ENCODE results near the gene MIGA2.
"Not testable (repeated sequence)": the region's sequence is repeated elsewhere in the genome, so short reads cannot be mapped to it uniquely, and the experiment has no call there.

MIGA2 gene

DNA sequence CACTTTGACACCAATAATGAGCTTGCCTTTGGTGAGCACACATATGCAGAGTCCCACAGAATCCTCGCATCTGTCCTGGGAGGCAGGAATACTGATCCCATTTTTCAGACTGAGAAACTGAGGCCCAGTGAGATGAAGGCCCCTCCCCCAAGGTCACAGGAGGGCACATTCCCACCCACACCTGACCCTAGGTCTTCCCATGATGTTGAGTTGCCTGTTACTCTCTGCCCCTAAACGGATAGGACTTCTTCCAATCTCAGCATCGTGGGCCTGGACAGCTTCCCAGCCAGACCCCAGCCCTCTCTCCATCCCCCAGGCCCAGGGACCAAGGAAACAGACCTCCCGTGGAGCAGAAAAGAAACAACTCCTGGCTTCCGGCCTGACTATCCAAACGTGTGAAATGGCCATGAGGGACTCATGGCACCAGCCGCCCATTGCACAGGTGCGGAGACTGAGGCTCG lies 9.2 kb upstream of the MIGA2 start:
- Histone ChIP-seq H3K4me3 (ENCODE audit: low read depth, low read length) (peak overlapping the region; percentile 84), H3K27me3 (ENCODE audit: control insufficient read depth, insufficient read depth, low read length) (no peaks in the 10 kb centered on the region), H3K9me3 (ENCODE audit: control insufficient read depth, insufficient read depth, low read depth, low read length) (no peaks in the 10 kb centered on the region), H3K9ac (ENCODE audit: low read length) (peak overlapping the region; percentile 77), H3K36me3 (ENCODE audit: control insufficient read depth, insufficient read depth, low read length) (no peaks in the 10 kb centered on the region), H3K4me1 (ENCODE audit: control insufficient read depth, insufficient read depth, low read length) (peaks cover 34% of the 10 kb centered on the region), H3K27ac (ENCODE audit: low read depth, low read length) (no peak overlapping the region; the same call in 1 of the 2 replicates)

DNA sequence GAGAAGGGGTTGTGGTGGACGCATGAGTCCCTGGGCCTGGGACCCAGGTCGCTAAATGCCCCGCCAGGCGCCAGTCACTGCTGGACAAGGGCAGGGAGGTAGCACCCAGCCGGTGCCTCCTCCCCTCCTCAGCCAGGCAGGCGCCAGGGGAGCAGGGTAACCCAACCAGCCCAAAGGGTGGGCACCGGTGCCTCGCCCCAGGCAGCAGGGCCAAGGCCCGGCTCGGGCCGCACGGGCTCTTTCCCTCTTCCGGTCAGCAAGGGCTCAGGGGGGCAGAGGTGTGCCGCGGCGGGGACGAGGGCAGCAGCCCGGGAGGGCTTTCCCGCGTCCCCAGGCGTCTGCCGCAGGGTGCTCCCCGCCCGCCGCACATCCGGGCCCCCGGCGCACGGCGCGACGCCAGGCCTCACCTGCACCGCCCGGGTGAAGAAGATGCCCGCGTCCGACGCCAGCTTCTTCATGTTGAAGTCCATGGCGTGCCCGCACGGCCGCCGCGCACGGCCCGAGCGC lies 8.7 kb upstream of the MIGA2 start:
- H3K4me3 ChIP-seq (ENCODE audit: low read depth, low read length): peak overlapping the region; percentile 84
- H3K36me3 ChIP-seq (ENCODE audit: control insufficient read depth, insufficient read depth, low read length): no peaks in the 10 kb centered on the region
- H3K9ac ChIP-seq (ENCODE audit: low read length): peak overlapping the region; percentile 77
- no peak overlapping the region; the same call in 1 of the 2 replicates for H3K27ac ChIP-seq (ENCODE audit: low read depth, low read length)
- H3K27me3 ChIP-seq (ENCODE audit: control insufficient read depth, insufficient read depth, low read length): no peaks in the 10 kb centered on the region
- peaks cover 31% of the 10 kb centered on the region for H3K4me1 ChIP-seq (ENCODE audit: control insufficient read depth, insufficient read depth, low read length)
- H3K9me3 ChIP-seq (ENCODE audit: control insufficient read depth, insufficient read depth, low read depth, low read length): no peaks in the 10 kb centered on the region

DNA sequence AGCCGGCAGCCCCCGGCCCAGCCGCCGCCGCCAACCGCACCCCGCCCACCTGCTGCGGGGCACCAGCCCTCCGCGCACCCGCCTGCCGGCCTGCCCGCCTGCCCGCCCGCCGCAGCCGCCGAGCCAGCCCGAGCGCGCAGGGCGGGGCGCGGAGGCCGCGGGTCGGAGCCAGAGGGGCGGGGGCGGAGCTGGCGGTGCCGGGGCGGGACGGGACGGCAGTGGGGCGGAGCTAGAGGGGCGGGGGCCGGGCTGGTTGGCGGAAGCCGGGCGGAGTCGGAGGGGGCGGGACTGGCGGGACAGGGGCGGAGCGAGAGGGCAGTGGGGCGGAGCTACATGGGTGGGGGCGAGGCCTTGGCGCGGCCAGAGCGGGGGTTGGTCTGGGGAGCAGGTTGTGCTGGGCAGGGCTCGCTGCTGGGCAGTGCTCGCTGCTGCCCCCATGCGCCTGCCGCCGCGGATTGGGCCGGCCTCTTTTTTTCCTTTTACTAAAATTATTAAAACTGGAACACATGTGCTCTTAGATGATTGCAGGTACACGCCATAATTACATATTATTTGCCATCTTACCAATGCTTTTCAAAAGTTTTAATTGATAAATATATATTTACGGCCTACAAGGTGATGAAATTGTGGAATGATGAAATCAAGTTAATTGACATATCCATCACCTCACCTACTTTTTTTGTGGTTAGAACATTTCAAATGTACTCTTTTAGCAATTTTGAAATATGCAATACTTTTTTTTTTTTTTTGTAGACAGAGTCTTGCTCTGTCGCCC lies 8.0 kb upstream of the MIGA2 start, which contains the start of gene SH3GLB2:
TSS of gene SH3GLB2 (minus strand) at position 140 of the 775 bp plus-strand sequence. CDS start 177 bp downstream, outside the sequence.
- Histone ChIP-seq H3K4me1 (ENCODE audit: control insufficient read depth, insufficient read depth, low read length) (peaks cover 24% of the 10 kb centered on the region), H3K27me3 (ENCODE audit: control insufficient read depth, insufficient read depth, low read length) (no peaks in the 10 kb centered on the region), H3K4me3 (ENCODE audit: low read depth, low read length) (peak within 1 kb of the TSS; percentile 84), H3K9ac (ENCODE audit: low read length) (peak within 1 kb of the TSS; percentile 77), H3K36me3 (ENCODE audit: control insufficient read depth, insufficient read depth, low read length) (no peaks in the 10 kb centered on the region), H3K9me3 (ENCODE audit: control insufficient read depth, insufficient read depth, low read depth, low read length) (no peaks in the 10 kb centered on the region), H3K27ac (ENCODE audit: low read depth, low read length) (no peak within 1 kb of the TSS; the same call in 1 of the 2 replicates)

DNA sequence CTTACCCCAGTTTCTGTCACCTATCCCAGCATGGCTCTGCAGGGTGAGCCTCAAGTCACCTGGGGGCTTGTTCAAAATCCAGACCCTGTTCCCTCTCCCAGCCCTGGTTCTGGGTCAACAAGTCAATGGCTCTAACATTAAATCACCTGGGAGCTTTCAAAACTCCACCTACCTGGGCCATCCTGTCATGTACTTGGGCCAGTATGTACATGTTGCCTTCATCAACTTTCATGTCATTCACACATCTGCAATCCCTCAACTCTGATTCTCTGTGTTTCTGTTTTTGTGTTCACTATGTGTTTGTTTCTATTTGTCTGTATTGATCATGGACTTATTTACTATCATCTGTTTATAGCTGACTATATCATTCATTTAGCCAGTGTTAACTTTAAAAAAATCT lies 6.2 kb upstream of the MIGA2 start:
- H3K4me3 ChIP-seq (ENCODE audit: low read depth, low read length): no peak overlapping the region
- H3K9me3 ChIP-seq (ENCODE audit: control insufficient read depth, insufficient read depth, low read depth, low read length): no peaks in the 10 kb centered on the region
- H3K9ac ChIP-seq (ENCODE audit: low read length): no peak overlapping the region
- no peaks in the 10 kb centered on the region for H3K27me3 ChIP-seq (ENCODE audit: control insufficient read depth, insufficient read depth, low read length)
- H3K4me1 ChIP-seq (ENCODE audit: control insufficient read depth, insufficient read depth, low read length): peaks cover 18% of the 10 kb centered on the region
- H3K36me3 ChIP-seq (ENCODE audit: control insufficient read depth, insufficient read depth, low read length): no peaks in the 10 kb centered on the region
- H3K27ac ChIP-seq (ENCODE audit: low read depth, low read length): no peak overlapping the region

DNA sequence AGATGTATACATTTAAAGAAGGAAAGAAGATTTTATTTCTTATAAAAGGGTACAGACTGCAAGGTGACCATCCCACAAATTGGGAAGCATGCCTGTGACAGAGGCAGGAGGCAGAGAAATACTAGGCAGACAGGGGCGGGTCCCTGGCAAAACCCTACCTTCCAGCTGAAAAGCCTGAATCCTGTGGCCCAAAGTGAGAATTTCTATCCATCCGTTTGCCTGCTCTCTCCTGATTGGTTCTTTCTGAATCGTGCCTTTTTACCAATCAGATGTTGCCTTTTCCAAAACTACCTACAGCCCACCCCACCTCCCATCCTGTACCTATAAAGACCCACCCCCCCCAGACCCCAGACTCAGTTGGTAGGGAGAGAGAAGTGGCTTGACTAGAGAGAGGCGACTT lies 4.9 kb upstream of the MIGA2 start:
- Histone ChIP-seq H3K4me3 (ENCODE audit: low read depth, low read length) (no peak overlapping the region), H3K4me1 (ENCODE audit: control insufficient read depth, insufficient read depth, low read length) (peaks cover 15% of the 10 kb centered on the region), H3K27ac (ENCODE audit: low read depth, low read length) (no peak overlapping the region), H3K9me3 (ENCODE audit: control insufficient read depth, insufficient read depth, low read depth, low read length) (no peaks in the 10 kb centered on the region), H3K27me3 (ENCODE audit: control insufficient read depth, insufficient read depth, low read length) (no peaks in the 10 kb centered on the region), H3K36me3 (ENCODE audit: control insufficient read depth, insufficient read depth, low read length) (no peaks in the 10 kb centered on the region), H3K9ac (ENCODE audit: low read length) (no peak overlapping the region)

DNA sequence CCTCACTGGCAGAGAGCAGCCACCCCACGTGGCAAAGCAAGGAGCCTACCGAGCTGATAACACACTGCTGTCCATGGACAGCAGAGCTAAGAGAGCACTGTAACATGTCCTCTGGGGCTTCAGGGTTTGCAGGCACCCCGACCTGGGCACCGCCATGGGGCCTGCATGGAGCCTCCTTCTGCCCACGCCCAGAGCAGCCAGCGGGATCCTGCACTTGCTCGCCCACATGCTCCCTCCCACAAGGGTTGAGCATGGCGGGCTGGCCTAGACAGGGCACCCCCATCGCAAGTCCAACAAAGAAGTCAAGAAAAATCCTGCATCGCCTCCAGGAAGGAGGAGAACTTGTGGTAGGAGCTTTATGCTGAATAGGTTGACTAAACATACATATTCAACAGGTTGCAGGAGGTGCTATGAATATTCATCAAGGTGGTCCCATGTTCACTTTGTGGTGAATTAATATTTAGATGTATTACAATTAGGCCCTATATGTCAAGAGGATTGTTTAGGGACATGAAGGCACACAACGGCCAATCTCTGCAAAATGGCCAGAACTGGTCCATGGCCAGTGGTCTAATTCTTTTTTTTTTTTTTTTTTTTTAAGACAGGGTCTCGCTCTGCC lies 3.8 kb upstream of the MIGA2 start:
- no peaks in the 10 kb centered on the region for H3K9me3 ChIP-seq (ENCODE audit: control insufficient read depth, insufficient read depth, low read depth, low read length)
- no peak overlapping the region for H3K9ac ChIP-seq (ENCODE audit: low read length)
- no peak overlapping the region for H3K4me3 ChIP-seq (ENCODE audit: low read depth, low read length)
- H3K4me1 ChIP-seq (ENCODE audit: control insufficient read depth, insufficient read depth, low read length): peaks cover 16% of the 10 kb centered on the region
- no peaks in the 10 kb centered on the region for H3K27me3 ChIP-seq (ENCODE audit: control insufficient read depth, insufficient read depth, low read length)
- no peaks in the 10 kb centered on the region for H3K36me3 ChIP-seq (ENCODE audit: control insufficient read depth, insufficient read depth, low read length)
- H3K27ac ChIP-seq (ENCODE audit: low read depth, low read length): no peak overlapping the region

DNA sequence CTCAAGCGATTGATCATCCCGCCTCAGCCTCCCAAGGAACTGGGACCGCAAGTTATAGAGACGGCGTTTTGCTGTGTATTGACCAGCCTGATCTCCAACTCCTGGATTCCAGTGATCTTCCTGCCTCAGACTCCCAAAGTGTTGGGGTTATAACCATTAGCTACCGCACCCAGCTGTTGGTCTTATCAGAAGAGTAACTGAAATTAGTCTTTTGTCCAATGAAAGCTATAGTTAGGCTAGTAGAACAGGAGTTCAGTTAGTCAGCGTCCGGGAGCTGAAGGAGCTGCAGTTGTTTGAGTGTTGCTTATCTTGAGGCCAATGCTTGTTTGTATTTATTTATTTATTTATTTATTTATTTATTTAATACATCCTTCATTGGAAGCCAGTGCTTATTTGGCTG lies 3.2 kb upstream of the MIGA2 start:
- no peaks in the 10 kb centered on the region for H3K36me3 ChIP-seq (ENCODE audit: control insufficient read depth, insufficient read depth, low read length)
- no peak overlapping the region for H3K9ac ChIP-seq (ENCODE audit: low read length)
- H3K4me3 ChIP-seq (ENCODE audit: low read depth, low read length): no peak overlapping the region
- no peaks in the 10 kb centered on the region for H3K27me3 ChIP-seq (ENCODE audit: control insufficient read depth, insufficient read depth, low read length)
- H3K27ac ChIP-seq (ENCODE audit: low read depth, low read length): no peak overlapping the region
- H3K9me3 ChIP-seq (ENCODE audit: control insufficient read depth, insufficient read depth, low read depth, low read length): no peaks in the 10 kb centered on the region
- H3K4me1 ChIP-seq (ENCODE audit: control insufficient read depth, insufficient read depth, low read length): peaks cover 17% of the 10 kb centered on the region

DNA sequence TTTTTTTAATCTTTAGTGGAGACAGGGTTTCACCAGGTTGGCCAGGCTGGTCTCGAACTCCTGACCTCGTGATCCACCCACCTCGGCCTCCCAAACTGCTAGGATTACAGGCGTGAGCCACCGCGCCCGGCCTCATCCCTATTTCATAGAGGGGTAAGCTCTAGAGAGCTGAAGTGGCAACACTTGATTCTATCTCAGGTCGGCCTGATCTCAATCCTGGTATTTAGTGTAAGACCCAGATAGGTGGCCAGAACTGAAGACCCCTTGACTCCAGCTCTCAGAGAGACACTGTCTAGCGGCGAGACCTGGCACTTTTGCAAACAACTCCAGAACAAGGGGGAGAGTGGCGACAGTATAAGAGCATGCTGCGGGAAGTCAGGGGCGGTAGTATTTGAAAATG lies 588 bp upstream of the MIGA2 start:
- peaks cover 12% of the 10 kb centered on the region; the same call in 1 of the 2 replicates for H3K4me1 ChIP-seq (ENCODE audit: control insufficient read depth, insufficient read depth, low read length)
- H3K27ac ChIP-seq (ENCODE audit: low read depth, low read length); H3K9me3 ChIP-seq (ENCODE audit: control insufficient read depth, insufficient read depth, low read depth, low read length); H3K36me3 ChIP-seq (ENCODE audit: control insufficient read depth, insufficient read depth, low read length); H3K27me3 ChIP-seq (ENCODE audit: control insufficient read depth, insufficient read depth, low read length): not testable (repeated sequence)
- H3K4me3 ChIP-seq (ENCODE audit: low read depth, low read length): peak overlapping the region; percentile 57
- H3K9ac ChIP-seq (ENCODE audit: low read length): peak overlapping the region; percentile 56

DNA sequence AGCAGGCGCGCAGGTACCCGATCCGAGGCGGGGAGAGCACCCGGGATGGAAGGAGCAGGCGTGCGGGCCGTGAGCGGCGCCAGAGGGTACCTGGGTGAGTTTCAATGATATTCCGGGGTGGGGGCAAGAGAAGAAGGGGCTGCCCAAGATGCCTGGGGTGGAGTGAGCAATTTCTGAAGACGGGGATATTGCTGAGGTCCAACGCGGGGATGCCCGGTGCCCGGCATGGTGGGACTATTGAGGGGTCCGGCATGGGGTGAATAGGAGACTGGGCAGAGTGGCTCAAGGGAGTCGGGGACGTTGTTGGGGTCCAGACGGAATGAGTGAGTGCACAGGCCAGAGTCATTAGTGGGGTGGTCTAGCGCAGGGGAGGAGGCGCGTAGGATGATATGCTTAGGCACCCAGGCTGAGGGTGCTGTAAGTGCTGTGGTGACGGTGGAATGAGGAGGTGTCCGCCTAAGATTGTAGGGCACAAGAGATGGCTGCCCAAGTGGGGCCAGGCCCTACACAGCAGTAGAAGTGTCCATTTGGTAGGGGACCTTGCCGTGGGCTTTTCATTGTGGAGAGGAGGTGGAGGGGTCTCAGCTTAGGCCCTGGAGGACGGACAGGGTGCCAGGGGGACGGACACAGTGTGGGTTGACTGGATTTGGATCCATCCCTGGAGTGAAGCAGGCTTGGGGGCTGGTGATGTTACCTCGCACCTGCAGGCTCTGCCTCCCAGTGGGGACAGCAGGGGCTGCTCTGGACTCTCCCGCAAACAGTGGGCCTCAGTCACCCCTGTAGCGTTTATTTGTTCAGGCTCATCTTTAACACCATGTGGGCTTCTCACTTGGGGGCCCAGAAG lies 719 bp downstream of the MIGA2 start:
- no peaks in the 10 kb centered on the region for H3K9me3 ChIP-seq (ENCODE audit: control insufficient read depth, insufficient read depth, low read depth, low read length)
- peaks cover 12% of the 10 kb centered on the region; the same call in 1 of the 2 replicates for H3K4me1 ChIP-seq (ENCODE audit: control insufficient read depth, insufficient read depth, low read length)
- no peak overlapping the region for H3K27ac ChIP-seq (ENCODE audit: low read depth, low read length)
- peaks cover 14% of the 10 kb centered on the region for H3K36me3 ChIP-seq (ENCODE audit: control insufficient read depth, insufficient read depth, low read length)
- peak overlapping the region; percentile 65 for H3K9ac ChIP-seq (ENCODE audit: low read length)
- H3K27me3 ChIP-seq (ENCODE audit: control insufficient read depth, insufficient read depth, low read length): no peaks in the 10 kb centered on the region
- H3K4me3 ChIP-seq (ENCODE audit: low read depth, low read length): peak overlapping the region; percentile 93

DNA sequence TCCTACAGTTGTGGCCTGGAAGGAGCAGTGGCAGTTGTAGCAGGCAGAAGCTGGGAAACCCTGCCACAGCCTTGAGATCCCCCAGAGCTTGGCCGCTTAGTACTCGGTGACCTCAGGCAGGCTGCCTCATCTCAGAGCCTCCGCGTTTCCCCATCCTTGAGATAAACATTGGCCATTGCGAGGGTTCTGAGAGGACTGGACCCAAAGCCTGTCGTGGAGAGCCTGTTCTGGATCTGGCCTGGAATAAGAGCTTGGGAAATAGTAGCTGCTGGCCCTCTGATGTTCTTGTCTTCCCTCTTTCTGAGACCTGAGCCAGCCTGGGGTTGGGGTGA lies 1.3 kb downstream of the MIGA2 start:
- H3K4me3 ChIP-seq (ENCODE audit: low read depth, low read length): peak overlapping the region; percentile 93
- H3K27ac ChIP-seq (ENCODE audit: low read depth, low read length): no peak overlapping the region
- peaks cover 20% of the 10 kb centered on the region for H3K36me3 ChIP-seq (ENCODE audit: control insufficient read depth, insufficient read depth, low read length)
- no peak overlapping the region for H3K9ac ChIP-seq (ENCODE audit: low read length)
- H3K27me3 ChIP-seq (ENCODE audit: control insufficient read depth, insufficient read depth, low read length): no peaks in the 10 kb centered on the region
- H3K4me1 ChIP-seq (ENCODE audit: control insufficient read depth, insufficient read depth, low read length): peaks cover 12% of the 10 kb centered on the region; the same call in 1 of the 2 replicates
- H3K9me3 ChIP-seq (ENCODE audit: control insufficient read depth, insufficient read depth, low read depth, low read length): no peaks in the 10 kb centered on the region

Measured in HUES6 (cell line).